SW480 (cell line): ENCODE measurements around the gene EXOC4.

ENCODE experiments used
- DNase-seq: peaks from one replicate; pipeline ENCODE4 v3.0.0-alpha.2; 2016; ENCODE audit warnings: low spot score

EXOC4 gene

GRCh38 chr7:133542209-133542780 is 289.4 kb downstream of the EXOC4 start:
- no peak for DNase-seq

GRCh38 chr7:133543657-133544056 is 290.8 kb downstream of the EXOC4 start:
- no peak for DNase-seq

- no peak for DNase-seq
Observed at GRCh38 chr7:133545618-133546017, 292.7 kb downstream of the EXOC4 start.

- DNase-seq, result no peak
Observed at GRCh38 chr7:133547981-133548380, 295.1 kb downstream of the EXOC4 start.

GRCh38 chr7:133549633-133550032 is 296.8 kb downstream of the EXOC4 start:
- DNase-seq, result no peak

GRCh38 chr7:133550145-133550544 is 297.3 kb downstream of the EXOC4 start:
- DNase-seq, result no peak

- DNase-seq, result no peak
Observed at GRCh38 chr7:133550811-133551210, 297.9 kb downstream of the EXOC4 start.

- no peak for DNase-seq
Observed at GRCh38 chr7:133551466-133551865, 298.6 kb downstream of the EXOC4 start.

GRCh38 chr7:133552079-133552478 is 299.2 kb downstream of the EXOC4 start:
- DNase-seq, result no peak

GRCh38 chr7:133554330-133554729 is 301.5 kb downstream of the EXOC4 start:
- DNase-seq, result no peak

GRCh38 chr7:133556048-133556447 is 303.2 kb downstream of the EXOC4 start:
- DNase-seq, result no peak

- no peak for DNase-seq
Observed at GRCh38 chr7:133556553-133556952, 303.7 kb downstream of the EXOC4 start.

GRCh38 chr7:133560900-133561299 is 308.0 kb downstream of the EXOC4 start:
- no peak for DNase-seq

- DNase-seq, result no peak
Observed at GRCh38 chr7:133561396-133561795, 308.5 kb downstream of the EXOC4 start.

- no peak for DNase-seq
Observed at GRCh38 chr7:133562621-133563020, 309.7 kb downstream of the EXOC4 start.

- no peak for DNase-seq
Observed at GRCh38 chr7:133563251-133563650, 310.4 kb downstream of the EXOC4 start.

GRCh38 chr7:133564484-133564883 is 311.6 kb downstream of the EXOC4 start:
- no peak for DNase-seq

- DNase-seq, result no peak
Observed at GRCh38 chr7:133568544-133568943, 315.7 kb downstream of the EXOC4 start.

- DNase-seq, result no peak
Observed at GRCh38 chr7:133570321-133570720, 317.4 kb downstream of the EXOC4 start.

GRCh38 chr7:133571076-133571475 is 318.2 kb downstream of the EXOC4 start:
- no peak for DNase-seq

GRCh38 chr7:133572087-133572486 is 319.2 kb downstream of the EXOC4 start:
- DNase-seq, result no peak

GRCh38 chr7:133572843-133573242 is 320.0 kb downstream of the EXOC4 start:
- no peak for DNase-seq

- DNase-seq, result no peak
Observed at GRCh38 chr7:133573554-133574265, 320.8 kb downstream of the EXOC4 start.
